Suprapubic skin (tissue), 4 donors: ENCODE results near the gene APCS. TPM values are rescaled to one million over a fixed set of nuclear protein-coding genes. Genes with fewer than 3 reads are reported as not detected.

Source experiments
- DNase-seq, 2 donors: peaks; one replicate each; pipeline ENCODE4 v3.0.0-alpha.2; 2019; ENCODE audit warnings: low spot score in 2 of 2
- H3K27ac ChIP-seq: fragments of 200-600 bp; sonication (generic); one replicate; pipeline ENCODE4 v1.5.1; 2019
- H3K27me3 ChIP-seq: fragments of 200-600 bp; sonication (generic); one replicate; pipeline ENCODE4 v1.5.1; 2019
- H3K36me3 ChIP-seq: fragments of 200-600 bp; sonication (generic); one replicate; pipeline ENCODE4 v1.5.1; 2019
- H3K4me1 ChIP-seq: fragments of 200-600 bp; sonication (generic); one replicate; pipeline ENCODE4 v1.5.1; 2019
- H3K4me3 ChIP-seq: fragments of 200-600 bp; sonication (generic); one replicate; pipeline ENCODE4 v1.5.1; 2019; ENCODE audit warnings: mild to moderate bottlenecking
- H3K9me3 ChIP-seq: fragments of 200-600 bp; sonication (generic); one replicate; pipeline ENCODE4 v1.5.1; 2019
- EP300 ChIP-seq: sonication (generic); formaldehyde crosslinking; IDR thresholded peaks from one replicate; pipeline ENCODE4 v1.6.1; 2017; ENCODE audit warnings: antibody characterized with exemption
- POLR2A ChIP-seq, 2 donors: fragments of 450-650 bp; IDR thresholded peaks; one replicate each; pipeline ENCODE4 v1.6.1; 2017; ENCODE audit warnings: antibody characterized with exemption in 2 of 2, mild to moderate bottlenecking in 2 of 2, moderate library complexity in 2 of 2
- POLR2AphosphoS5 ChIP-seq, 3 donors: sonication (generic); formaldehyde crosslinking; IDR thresholded peaks; one replicate each; pipeline ENCODE4 v1.6.1; 2017; ENCODE audit warnings: antibody characterized with exemption in 3 of 3
- WGBS: methylation state at CpG from one replicate; pipeline ENCODE4 v1.1.5; 2018; 5-methylcytosine and 5-hydroxymethylcytosine counted together
- total RNA-seq, 4 donors: library from RNA; depleted of rRNA; stranded (reverse); fragments of >200 nt; gene quantifications; one replicate each; pipeline ENCODE4 v1.1.0, GENCODE V29; 2016
- TF ChIP-seq, protein P1 (sequence below), 2 donors: fragments of 200-600 bp in 1 of 2; fragments of 450-650 bp in 1 of 2; sonication (generic) in 1 of 2; IDR thresholded peaks; one replicate each; pipeline ENCODE4 v1.5.1; 2016 to 2019; ENCODE audit warnings: antibody characterized with exemption in 2 of 2, mild to moderate bottlenecking in 1 of 2, moderate library complexity in 1 of 2

The APCS gene
- total RNA-seq, 4 donors from 2014 or later = 1.3 TPM; not detected in 3

DNA sequence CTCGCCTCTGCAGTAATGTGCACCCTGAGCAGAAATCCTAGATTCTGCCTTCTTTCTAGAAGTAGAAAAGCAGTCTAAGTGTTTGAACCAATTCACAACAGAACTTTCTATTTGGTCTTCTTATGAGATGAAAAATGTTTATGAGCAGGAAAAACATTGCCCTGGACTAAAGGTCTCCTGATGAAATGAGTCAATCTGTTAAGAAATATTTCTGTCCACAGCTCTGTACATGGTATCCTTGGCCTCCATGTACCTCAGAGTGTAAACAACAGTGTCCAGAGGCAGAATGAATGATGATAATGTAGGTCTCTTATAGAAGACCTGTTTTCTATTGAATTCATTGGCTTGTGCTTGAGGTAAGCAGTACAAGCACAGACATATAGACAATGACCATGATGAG lies 6.2 kb upstream of the APCS start:
- Histone ChIP-seq H3K27me3 (no peaks in the 10 kb centered on the region), H3K36me3 (no peaks in the 10 kb centered on the region), H3K9me3 (no peaks in the 10 kb centered on the region), H3K27ac (no peak overlapping the region), H3K4me3 (no peak overlapping the region), H3K4me1 (no peaks in the 10 kb centered on the region)
- no peak for DNase-seq
- WGBS = 95% methylated on average over 1 of the region's 1 CpG
- TF ChIP-seq POLR2AphosphoS5 (IDR thresholded peaks at IDR 0.05) (no peak), POLR2A (IDR thresholded peaks at IDR 0.05) (no peak), EP300 (no peak)
- TF ChIP-seq, protein P1, sequence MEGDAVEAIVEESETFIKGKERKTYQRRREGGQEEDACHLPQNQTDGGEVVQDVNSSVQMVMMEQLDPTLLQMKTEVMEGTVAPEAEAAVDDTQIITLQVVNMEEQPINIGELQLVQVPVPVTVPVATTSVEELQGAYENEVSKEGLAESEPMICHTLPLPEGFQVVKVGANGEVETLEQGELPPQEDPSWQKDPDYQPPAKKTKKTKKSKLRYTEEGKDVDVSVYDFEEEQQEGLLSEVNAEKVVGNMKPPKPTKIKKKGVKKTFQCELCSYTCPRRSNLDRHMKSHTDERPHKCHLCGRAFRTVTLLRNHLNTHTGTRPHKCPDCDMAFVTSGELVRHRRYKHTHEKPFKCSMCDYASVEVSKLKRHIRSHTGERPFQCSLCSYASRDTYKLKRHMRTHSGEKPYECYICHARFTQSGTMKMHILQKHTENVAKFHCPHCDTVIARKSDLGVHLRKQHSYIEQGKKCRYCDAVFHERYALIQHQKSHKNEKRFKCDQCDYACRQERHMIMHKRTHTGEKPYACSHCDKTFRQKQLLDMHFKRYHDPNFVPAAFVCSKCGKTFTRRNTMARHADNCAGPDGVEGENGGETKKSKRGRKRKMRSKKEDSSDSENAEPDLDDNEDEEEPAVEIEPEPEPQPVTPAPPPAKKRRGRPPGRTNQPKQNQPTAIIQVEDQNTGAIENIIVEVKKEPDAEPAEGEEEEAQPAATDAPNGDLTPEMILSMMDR (IDR thresholded peaks at IDR 0.05) = no peak

DNA sequence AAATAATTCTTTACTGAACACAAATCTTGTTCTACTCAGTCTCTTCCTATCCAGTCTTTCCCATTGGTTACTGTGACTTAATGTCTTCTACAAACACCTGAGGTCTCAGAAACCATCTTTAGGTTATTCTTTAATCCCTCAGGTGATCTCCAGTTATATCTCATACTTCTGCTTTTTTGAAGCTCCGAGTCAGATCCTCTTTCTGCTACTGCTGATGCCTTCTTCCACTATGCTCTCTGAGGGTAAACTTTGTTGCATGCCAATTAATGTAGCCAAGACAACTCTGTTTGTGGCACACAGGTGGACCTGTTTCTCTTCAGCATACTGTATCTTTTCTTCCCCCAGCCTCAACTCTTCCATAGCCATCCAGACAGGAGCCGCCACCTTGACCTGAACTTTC lies 3.1 kb upstream of the APCS start:
- H3K27ac ChIP-seq = no peak overlapping the region
- no peaks in the 10 kb centered on the region for H3K9me3 ChIP-seq
- TF ChIP-seq POLR2A (IDR thresholded peaks at IDR 0.05) = no peak
- no peak for DNase-seq
- no peaks in the 10 kb centered on the region for H3K4me1 ChIP-seq
- no peak overlapping the region for H3K4me3 ChIP-seq
- 83% methylated on average over 2 of the region's 2 CpGs for WGBS
- H3K27me3 ChIP-seq = no peaks in the 10 kb centered on the region
- no peaks in the 10 kb centered on the region for H3K36me3 ChIP-seq

DNA sequence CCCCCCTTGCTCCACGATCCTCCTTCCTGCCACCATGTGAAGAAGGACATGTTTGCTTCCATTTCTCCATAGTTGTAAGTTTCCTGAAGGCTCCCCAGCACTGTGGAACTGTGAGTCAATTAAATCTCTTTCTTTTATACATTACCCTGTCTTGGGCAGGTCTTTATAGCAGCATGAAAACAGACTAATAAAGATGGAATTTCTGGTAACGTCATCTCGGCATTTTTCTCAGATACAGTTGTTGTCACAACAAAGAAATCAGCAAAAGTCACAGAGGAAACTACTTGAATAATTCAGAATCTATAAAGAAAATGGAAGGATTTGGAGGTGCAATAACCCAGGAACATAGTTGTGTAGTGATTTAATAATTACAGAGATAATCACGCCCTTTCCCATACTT lies 4.4 kb downstream of the APCS start:
- Histone ChIP-seq H3K4me3 (no peak overlapping the region), H3K4me1 (no peaks in the 10 kb centered on the region), H3K27me3 (no peaks in the 10 kb centered on the region), H3K27ac (no peak overlapping the region), H3K9me3 (no peaks in the 10 kb centered on the region), H3K36me3 (no peaks in the 10 kb centered on the region)
- TF ChIP-seq POLR2AphosphoS5 (IDR thresholded peaks at IDR 0.05) (no peak), POLR2A (IDR thresholded peaks at IDR 0.05) (no peak), EP300 (no peak)
- TF ChIP-seq, protein P1 (IDR thresholded peaks at IDR 0.05) = no peak
- 90% methylated on average over 4 of the region's 4 CpGs for WGBS
- no peak for DNase-seq

DNA sequence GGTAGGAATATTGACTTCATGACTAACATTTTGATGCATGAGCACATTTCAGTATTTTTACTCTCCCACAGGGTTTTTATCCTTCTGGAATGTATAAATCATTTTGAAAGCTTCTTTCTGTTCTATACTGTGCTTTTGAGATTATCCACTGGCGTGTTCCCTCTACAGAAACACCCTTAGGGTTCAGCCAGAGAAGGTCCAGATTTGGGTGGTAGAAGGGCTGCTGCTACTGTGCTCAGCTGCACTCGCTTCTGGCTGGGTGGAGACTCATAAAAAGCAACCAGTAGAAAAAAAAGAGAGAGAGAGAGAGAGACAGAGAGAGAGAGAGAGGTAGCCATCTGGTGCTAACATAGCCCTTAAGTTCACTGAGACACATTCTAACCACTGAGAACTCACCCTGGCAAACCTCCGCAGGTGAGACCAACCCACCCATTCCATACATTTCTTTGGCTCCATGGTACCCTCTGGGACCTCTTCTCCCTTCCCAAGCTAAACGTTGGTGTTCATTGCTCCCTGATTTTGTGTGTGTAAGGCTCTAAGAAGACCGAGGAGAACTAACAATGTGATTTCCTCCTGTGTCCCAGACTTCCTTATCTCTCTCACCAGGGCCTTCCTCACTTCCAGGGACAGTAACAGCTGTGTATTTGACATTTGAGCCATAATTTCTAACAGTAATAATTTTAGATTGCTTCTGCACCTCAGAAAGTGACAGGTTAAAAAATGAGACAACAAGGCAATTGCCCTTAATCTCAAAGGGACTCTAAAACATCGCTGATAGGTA lies 7.2 kb downstream of the APCS start:
- H3K9me3 ChIP-seq = no peaks in the 10 kb centered on the region
- H3K27ac ChIP-seq = no peak overlapping the region
- no peaks in the 10 kb centered on the region for H3K36me3 ChIP-seq
- no peaks in the 10 kb centered on the region for H3K27me3 ChIP-seq
- 37% methylated on average over 6 of the region's 6 CpGs for WGBS
- no peak overlapping the region for H3K4me3 ChIP-seq
- TF ChIP-seq POLR2A (IDR thresholded peaks at IDR 0.05) = no peak
- TF ChIP-seq EP300 = no peak
- TF ChIP-seq, protein P1 (IDR thresholded peaks at IDR 0.05) = no peak
- no peak for TF ChIP-seq POLR2AphosphoS5 (IDR thresholded peaks at IDR 0.05)
- H3K4me1 ChIP-seq = no peaks in the 10 kb centered on the region
- no peak for DNase-seq

DNA sequence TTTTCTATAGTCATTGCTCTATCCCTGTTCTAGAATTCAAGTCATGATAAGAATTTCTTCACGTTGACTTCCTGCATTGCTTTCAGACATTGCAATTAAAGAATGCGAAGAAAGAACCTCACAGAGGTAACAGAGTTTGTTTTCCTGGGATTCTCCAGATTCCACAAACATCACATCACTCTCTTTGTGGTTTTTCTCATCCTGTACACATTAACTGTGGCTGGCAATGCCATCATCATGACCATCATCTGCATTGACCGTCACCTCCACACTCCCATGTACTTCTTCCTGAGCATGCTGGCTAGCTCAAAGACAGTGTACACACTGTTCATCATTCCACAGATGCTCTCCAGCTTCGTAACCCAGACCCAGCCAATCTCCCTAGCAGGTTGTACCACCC lies 10.6 kb downstream of the APCS start:
- peaks cover 3% of the 10 kb centered on the region for H3K27me3 ChIP-seq
- DNase-seq = no peak
- H3K36me3 ChIP-seq = no peaks in the 10 kb centered on the region
- no peak overlapping the region for H3K4me3 ChIP-seq
- no peak overlapping the region for H3K27ac ChIP-seq
- TF ChIP-seq POLR2AphosphoS5 (IDR thresholded peaks at IDR 0.05) = no peak
- TF ChIP-seq EP300 = no peak
- TF ChIP-seq, protein P1 (IDR thresholded peaks at IDR 0.05) = no peak
- no peak for TF ChIP-seq POLR2A (IDR thresholded peaks at IDR 0.05)
- no peaks in the 10 kb centered on the region for H3K4me1 ChIP-seq
- 63% methylated on average over 4 of the region's 4 CpGs for WGBS
- H3K9me3 ChIP-seq = no peaks in the 10 kb centered on the region
